ENCODE results near the gene WDR26. TPM values are rescaled to one million over a fixed set of nuclear protein-coding genes. Genes with fewer than 3 reads are reported as not detected.

WDR26 gene
- total RNA-seq (2022; extraction: Qiagen RNA extraction; ENCODE audit: low read depth) = 29.4 to 43.1 TPM (median 38.4 TPM) in 5 replicates

GRCh38 chr1:224434691-224435317 is at the start of gene WDR26:
TSS of gene WDR26 (minus strand) at chr1:224434797.

DNA sequence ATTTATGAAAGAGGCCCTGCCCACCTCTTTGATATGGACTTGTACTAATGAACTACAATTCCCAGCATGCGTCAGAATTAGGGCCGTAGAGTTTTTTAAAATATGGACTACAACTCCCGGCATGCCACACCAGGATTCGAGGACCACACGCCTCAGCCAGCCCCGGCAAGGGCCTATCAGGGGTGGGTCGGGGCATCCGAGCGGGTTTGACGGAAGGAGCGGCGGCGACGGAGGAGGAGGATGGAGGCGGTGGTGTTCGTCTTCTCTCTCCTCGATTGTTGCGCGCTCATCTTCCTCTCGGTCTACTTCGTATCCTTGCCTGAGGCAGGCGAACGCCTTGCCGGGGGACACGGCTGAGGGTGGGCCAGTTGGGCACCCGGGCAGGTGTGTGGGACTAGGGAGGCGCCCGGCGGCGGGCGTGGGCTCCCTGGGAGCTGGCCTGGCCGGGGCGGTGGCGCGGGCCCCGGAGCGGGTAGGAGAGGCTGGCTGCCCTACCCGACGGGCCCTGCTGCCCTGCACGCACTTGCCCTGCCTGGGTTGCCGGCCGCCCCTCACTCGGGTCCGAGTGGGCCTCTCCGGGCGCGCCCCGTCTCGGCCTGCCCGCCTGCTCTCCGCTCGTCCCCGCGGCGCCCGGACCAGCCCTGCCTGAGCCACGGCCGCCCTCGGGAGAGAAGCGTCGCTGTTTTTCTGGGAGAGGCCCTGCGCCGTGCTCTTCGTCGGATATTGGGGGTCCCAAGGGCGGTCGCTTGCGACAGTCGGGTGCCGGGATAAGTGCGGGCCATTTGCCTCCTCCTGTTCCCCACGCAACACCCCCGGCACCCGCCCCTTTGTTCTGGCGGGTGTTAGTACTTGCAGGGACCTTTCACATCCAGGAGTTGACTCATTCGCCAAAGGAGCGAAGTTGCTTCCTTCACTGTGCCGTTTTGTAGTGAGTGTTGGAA is 77.6 kb downstream of the WDR26 start, which contains the start of gene CNIH4:
Gene CNIH4 (plus strand): TSS at position 195 of the 941 bp plus-strand sequence. CDS start 46 bp downstream, at position 241.

Other genes with a start within 250 kb of the WDR26 start
- 19.7 to 26.6 TPM (median 21.3 TPM) in 5 replicates for gene NVL, start 104.6 kb downstream of the WDR26 start, total RNA-seq (2022; extraction: Qiagen RNA extraction; ENCODE audit: low read depth)
- 57.3 to 112 TPM (median 106 TPM) in 5 replicates for gene CNIH4, start 77.9 kb downstream of the WDR26 start, total RNA-seq (2022; extraction: Qiagen RNA extraction; ENCODE audit: low read depth)
- 0.57 to 0.98 TPM (median 0.74 TPM) in 5 replicates for gene CNIH3, start 181.5 kb upstream of the WDR26 start, total RNA-seq (2022; extraction: Qiagen RNA extraction; ENCODE audit: low read depth)